Ishikawa (cell line): Measurements from ENCODE around the gene RAP2A.

Source experiments
- CEBPB ChIP-seq: IDR thresholded peaks from 2 replicates; pipeline ENCODE4 v1.6.1; 2012
- CREB1 ChIP-seq: IDR thresholded peaks from 2 replicates; pipeline ENCODE4 v1.6.1; 2012; ENCODE audit warnings: low read depth
- EGR1 ChIP-seq: IDR thresholded peaks from 2 replicates; pipeline ENCODE4 v1.6.1; 2012
- EP300 ChIP-seq: IDR thresholded peaks from 2 replicates; pipeline ENCODE4 v1.6.1; 2012; ENCODE audit warnings: borderline replicate concordance
- FOXM1 ChIP-seq: IDR thresholded peaks from 2 replicates; pipeline ENCODE4 v1.6.1; 2012; ENCODE audit warnings: low read depth, borderline replicate concordance
- NFIC ChIP-seq: IDR thresholded peaks from 2 replicates; pipeline ENCODE4 v1.6.1; 2012
- RAD21 ChIP-seq: IDR thresholded peaks from 2 replicates; pipeline ENCODE4 v1.6.1; 2012; ENCODE audit warnings: low read depth
- TAF1 ChIP-seq: IDR thresholded peaks from 2 replicates; pipeline ENCODE4 v1.6.1; 2012; ENCODE audit warnings: low read depth, mild to moderate bottlenecking
- TCF12 ChIP-seq: IDR thresholded peaks from 2 replicates; pipeline ENCODE4 v1.6.1; 2012; ENCODE audit warnings: low read depth
- TEAD4 ChIP-seq: IDR thresholded peaks from 2 replicates; pipeline ENCODE4 v1.6.1; 2012
- YY1 ChIP-seq: IDR thresholded peaks from 2 replicates; pipeline ENCODE4 v1.6.1; 2012; ENCODE audit warnings: low read depth
- ZBTB7A ChIP-seq: IDR thresholded peaks from 2 replicates; pipeline ENCODE4 v1.6.1; 2012; ENCODE audit warnings: low read depth
- TF ChIP-seq, protein P1 (sequence below): IDR thresholded peaks from 2 replicates; pipeline ENCODE4 v1.6.1; 2012
- TF ChIP-seq, protein P2 (sequence below): IDR thresholded peaks from 2 replicates; pipeline ENCODE4 v1.6.1; 2012; ENCODE audit warnings: low read depth, mild to moderate bottlenecking
- TF ChIP-seq, protein P3 (sequence below): IDR thresholded peaks from 2 replicates; pipeline ENCODE4 v1.6.1; 2012

The RAP2A gene

DNA sequence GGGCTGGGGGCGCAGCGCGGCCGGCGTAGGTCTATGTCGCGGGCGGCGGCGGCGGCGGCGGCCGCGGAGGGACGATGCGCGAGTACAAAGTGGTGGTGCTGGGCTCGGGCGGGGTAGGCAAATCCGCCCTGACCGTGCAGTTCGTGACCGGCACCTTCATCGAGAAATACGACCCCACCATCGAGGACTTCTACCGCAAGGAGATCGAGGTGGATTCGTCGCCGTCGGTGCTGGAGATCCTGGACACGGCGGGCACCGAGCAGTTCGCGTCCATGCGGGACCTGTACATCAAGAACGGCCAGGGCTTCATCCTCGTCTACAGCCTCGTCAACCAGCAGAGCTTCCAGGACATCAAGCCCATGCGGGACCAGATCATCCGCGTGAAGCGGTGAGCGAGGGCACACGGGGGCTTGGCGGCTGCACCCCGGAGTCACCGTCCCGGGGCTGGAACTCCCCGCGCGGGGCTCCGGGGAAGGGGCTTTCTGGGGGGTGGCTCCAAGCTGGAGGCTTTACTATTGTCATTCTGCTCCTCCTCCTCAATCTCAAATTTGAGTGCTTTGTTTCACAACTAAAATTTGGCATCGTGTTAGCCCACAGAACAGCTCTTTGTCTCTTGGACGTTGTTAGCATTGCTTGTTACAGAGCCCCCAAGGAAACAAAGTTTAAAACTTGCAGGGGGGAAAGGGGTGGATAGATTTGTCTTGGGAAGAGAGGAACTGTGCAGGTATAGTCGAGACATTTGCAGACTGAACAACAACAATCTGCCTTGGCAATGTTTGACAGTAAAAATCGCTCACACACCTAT, 630 bp downstream of the RAP2A start:
- peak; percentile 36 for TF ChIP-seq ZBTB7A
- TF ChIP-seq, protein P1, sequence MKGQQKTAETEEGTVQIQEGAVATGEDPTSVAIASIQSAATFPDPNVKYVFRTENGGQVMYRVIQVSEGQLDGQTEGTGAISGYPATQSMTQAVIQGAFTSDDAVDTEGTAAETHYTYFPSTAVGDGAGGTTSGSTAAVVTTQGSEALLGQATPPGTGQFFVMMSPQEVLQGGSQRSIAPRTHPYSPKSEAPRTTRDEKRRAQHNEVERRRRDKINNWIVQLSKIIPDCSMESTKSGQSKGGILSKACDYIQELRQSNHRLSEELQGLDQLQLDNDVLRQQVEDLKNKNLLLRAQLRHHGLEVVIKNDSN: no peak

DNA sequence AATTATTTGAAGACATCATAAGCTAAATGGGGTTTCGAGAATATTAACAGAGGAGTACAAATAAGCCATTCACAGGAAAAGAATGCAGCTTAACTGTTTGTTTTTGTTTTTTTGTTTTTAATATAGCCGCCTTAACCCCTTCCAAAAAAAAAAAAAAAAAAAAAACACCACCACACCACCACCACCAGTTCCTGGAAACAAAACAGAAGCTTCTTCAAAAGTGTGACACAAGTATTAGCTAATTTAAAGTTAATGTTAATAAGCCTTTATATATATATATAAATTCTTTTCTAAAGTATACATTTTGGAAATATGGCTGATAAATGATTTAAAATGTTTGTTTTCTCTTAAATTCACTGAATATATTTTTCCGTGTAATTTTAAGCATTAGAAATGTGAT, 1.4 kb downstream of the RAP2A start:
- TF ChIP-seq NFIC (no peak), CREB1 (no peak), ZBTB7A (no peak), EGR1 (no peak), TAF1 (no peak), TCF12 (no peak), CEBPB (no peak)
- TF ChIP-seq, protein P2, sequence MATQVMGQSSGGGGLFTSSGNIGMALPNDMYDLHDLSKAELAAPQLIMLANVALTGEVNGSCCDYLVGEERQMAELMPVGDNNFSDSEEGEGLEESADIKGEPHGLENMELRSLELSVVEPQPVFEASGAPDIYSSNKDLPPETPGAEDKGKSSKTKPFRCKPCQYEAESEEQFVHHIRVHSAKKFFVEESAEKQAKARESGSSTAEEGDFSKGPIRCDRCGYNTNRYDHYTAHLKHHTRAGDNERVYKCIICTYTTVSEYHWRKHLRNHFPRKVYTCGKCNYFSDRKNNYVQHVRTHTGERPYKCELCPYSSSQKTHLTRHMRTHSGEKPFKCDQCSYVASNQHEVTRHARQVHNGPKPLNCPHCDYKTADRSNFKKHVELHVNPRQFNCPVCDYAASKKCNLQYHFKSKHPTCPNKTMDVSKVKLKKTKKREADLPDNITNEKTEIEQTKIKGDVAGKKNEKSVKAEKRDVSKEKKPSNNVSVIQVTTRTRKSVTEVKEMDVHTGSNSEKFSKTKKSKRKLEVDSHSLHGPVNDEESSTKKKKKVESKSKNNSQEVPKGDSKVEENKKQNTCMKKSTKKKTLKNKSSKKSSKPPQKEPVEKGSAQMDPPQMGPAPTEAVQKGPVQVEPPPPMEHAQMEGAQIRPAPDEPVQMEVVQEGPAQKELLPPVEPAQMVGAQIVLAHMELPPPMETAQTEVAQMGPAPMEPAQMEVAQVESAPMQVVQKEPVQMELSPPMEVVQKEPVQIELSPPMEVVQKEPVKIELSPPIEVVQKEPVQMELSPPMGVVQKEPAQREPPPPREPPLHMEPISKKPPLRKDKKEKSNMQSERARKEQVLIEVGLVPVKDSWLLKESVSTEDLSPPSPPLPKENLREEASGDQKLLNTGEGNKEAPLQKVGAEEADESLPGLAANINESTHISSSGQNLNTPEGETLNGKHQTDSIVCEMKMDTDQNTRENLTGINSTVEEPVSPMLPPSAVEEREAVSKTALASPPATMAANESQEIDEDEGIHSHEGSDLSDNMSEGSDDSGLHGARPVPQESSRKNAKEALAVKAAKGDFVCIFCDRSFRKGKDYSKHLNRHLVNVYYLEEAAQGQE: no peak

DNA sequence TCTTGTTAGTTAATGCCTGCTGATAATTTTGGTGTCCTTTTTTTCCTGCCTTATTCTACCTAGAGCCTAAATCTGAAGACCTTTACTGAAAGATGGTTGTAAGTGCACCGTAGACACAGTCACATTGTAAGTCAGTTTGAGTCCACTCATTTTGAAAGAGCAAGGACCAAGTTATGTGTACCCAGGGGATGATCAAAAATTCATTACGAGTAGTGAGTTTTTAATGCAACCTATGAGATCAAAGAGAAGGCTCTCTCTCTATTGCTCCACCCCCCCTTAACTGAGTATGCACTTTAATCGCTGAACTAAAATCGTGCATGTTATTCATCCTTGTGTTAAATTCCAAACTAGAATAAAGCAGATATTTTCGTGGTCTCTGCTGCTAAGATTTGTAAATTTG, 1.8 kb downstream of the RAP2A start:
- TF ChIP-seq CREB1 (no peak), EGR1 (no peak), NFIC (no peak), EP300 (no peak), TAF1 (no peak), TEAD4 (no peak)

DNA sequence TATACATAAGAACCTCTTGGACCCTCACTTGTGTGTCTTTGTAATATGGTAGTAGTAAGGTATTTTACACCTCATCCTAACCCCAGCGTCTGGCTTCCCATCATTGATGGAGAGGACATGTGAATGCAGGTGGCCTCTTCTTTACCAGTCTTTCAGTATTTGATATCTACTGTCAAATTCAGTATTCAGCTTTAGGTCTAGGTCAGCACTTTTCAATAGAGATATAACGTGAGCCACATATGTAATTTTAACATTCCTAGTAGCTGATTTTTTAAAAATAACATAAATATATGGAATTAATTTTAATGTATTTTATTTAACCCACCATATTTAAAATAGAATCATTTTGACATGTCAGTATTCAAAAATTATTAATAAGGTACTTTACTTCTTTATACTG, 2.9 kb downstream of the RAP2A start:
- TF ChIP-seq TCF12 (no peak), ZBTB7A (no peak)

DNA sequence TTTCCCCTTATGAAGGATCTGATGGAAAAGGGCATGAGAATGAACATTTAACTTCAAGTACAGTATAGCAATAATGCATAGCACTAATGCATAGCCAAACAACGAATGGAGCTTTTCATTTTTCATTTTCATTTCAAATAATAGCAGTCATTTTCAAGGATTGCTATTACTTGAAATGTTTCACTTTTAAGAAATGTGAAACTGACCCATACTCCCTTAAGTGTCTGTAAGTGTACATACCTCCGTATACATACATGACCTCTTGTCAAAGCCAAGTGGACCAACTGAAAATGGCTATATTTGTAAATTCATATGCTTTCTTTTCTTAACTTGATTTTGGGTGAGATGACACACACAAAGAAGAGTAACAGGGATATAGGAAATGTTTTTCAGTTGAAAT, 3.8 kb downstream of the RAP2A start:
- no peak for TF ChIP-seq CREB1
- TF ChIP-seq RAD21: no peak

DNA sequence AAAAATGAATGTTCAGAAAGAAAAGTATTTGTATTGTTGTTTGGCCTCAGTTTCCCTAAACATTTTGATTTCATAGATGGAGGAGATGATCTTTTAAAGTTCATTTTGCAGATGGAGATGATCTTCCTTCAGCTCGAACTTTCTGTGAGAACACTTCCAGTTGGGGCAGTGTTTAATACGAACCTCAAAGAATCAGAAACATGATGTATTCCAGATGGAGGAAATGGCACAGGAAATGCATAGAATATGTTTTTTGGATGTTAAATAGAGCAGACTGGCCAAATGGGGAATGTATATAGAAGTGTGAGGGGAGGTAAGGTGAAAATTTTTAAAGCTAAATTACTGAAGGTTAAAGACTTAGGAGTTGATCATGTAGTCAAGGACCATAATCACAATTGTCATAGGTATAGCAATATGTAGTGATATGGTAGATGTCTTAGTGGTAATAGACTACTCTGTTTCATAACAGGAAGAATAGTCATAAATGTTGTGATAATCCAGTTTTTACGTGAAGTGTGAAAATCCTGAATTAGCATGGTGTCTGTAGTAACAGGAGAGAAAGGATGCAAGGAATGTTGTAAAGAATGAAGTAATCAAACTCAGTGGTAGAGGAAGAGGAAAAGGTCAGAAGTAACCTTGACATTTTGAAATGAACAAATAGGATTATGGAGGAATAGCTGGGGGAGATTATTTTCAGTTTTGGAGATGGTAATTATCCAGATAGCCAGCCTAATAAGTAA, 5.1 kb downstream of the RAP2A start:
- TF ChIP-seq EP300: no peak
- TF ChIP-seq, protein P3, sequence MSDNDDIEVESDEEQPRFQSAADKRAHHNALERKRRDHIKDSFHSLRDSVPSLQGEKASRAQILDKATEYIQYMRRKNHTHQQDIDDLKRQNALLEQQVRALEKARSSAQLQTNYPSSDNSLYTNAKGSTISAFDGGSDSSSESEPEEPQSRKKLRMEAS: no peak
- TF ChIP-seq FOXM1: no peak
- TF ChIP-seq, protein P1: no peak
- no peak for TF ChIP-seq TAF1
- TF ChIP-seq, protein P2: no peak
- TF ChIP-seq TCF12: no peak
- no peak for TF ChIP-seq TEAD4
- TF ChIP-seq EGR1: no peak
- TF ChIP-seq ZBTB7A: no peak
- no peak for TF ChIP-seq RAD21
- no peak for TF ChIP-seq CREB1
- TF ChIP-seq NFIC: no peak
- no peak for TF ChIP-seq YY1
- TF ChIP-seq CEBPB: no peak

DNA sequence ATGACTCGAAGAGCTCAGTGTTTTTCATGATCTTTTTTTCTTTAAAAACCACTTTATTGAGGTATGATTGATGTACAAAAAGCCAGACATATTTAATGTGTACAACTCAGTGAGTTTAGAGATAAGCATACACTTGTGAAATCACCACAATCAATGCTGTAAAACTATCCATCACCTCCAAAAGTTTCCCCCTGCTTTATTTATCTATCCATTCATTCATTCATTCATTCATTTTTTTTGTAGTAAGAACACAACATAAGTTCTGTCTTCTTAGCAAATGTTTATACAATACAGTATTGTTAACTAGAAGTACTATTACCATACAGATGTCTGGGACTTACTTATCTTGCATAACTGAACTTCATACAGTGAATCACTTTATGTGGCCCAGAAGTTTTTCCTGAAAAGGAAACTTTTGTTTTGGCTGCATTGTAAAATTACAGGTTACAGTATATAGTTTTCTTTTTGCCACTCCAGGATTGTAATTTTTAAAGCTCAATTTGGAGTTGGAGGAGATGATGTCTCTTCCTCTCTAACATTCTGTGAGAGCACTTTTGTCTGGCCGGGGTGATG, 6.7 kb downstream of the RAP2A start:
- TF ChIP-seq, protein P3: no peak
- TF ChIP-seq CEBPB (no peak), TAF1 (no peak), EGR1 (no peak), NFIC (no peak), TEAD4 (no peak), EP300 (no peak), TCF12 (no peak), RAD21 (no peak), CREB1 (no peak), FOXM1 (no peak), YY1 (no peak), ZBTB7A (no peak)
- TF ChIP-seq, protein P1: no peak
- TF ChIP-seq, protein P2: no peak
